NT2/D1 (cell line): ENCODE measurements around the gene LSM14B.

Experiments
- SUZ12 ChIP-seq: IDR thresholded peaks from 2 replicates; pipeline ENCODE4 v1.6.1; 2011; ENCODE audit not compliant: insufficient read length, insufficient read depth; ENCODE audit errors: extremely low read depth
- ZNF274 ChIP-seq: IDR thresholded peaks from 2 replicates; pipeline ENCODE4 v1.6.1; 2011; ENCODE audit warnings: mild to moderate bottlenecking, low read depth, low read length

DNA sequence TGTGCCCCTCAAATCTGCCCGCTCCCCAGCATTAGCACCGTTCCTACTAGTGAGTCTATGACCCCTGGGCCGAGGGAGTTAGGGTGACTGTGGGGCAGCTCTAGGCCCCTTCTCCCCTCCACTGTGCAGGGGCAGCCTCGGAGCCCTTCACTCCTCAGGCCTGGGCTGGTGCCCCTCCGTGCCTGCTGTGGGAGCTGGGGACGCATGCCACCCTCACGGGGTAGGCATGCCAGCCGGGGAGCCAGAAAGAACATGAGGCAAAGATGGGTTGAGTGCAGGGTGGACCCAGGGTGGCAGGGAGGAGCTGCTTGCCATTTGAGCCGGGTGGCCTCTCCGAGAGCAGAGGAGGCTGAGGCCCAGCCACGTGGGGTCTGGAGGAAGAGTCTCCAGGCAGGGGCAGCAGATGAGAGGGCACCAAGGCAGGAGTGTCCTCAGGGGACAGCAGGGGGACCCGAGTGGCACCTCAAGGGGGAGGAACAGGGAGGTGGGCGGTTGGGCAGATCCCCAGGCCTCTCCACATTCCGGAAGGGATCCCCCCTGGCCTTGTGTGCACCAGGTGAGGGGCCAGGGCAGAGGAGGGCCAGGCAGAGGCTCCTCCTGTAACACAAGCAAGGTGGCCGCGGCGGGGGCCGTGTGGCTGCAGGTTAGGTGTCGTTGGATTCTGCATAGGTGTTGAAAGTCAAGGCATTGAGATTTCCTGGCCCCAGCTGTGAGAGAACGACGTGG, 18.6 kb upstream of the LSM14B start:
- TF ChIP-seq SUZ12 (no peak), ZNF274 (no peak)
